Ammon's horn (tissue), 1 donor: Measurements from ENCODE around the gene KCNJ9.
"Not testable (repeated sequence)": the region's sequence is repeated elsewhere in the genome, so short reads cannot be mapped to it uniquely, and the experiment has no call there.

ENCODE experiments used
- DNase-seq: peaks from one replicate; pipeline ENCODE4 v3.0.0-alpha.2; 2016; ENCODE audit warnings: low spot score

Gene KCNJ9

GRCh38 chr1:160103658-160104408 lies 22.5 kb downstream of the KCNJ9 start:
- DNase-seq = peak; percentile 78

GRCh38 chr1:160104486-160104885 lies 23.1 kb downstream of the KCNJ9 start:
- peak; percentile 61 for DNase-seq

GRCh38 chr1:160105155-160105554 lies 23.8 kb downstream of the KCNJ9 start:
- DNase-seq = no peak

- no peak for DNase-seq
Observed at GRCh38 chr1:160107512-160107911, 26.2 kb downstream of the KCNJ9 start.

- peak; percentile 62 for DNase-seq
Observed at GRCh38 chr1:160108888-160109662, 27.7 kb downstream of the KCNJ9 start.

- no peak for DNase-seq
Observed at GRCh38 chr1:160109686-160110085, 28.3 kb downstream of the KCNJ9 start.

- DNase-seq = not testable (repeated sequence)
Observed at GRCh38 chr1:160111462-160111861, 30.1 kb downstream of the KCNJ9 start.

GRCh38 chr1:160112357-160112756 lies 31.0 kb downstream of the KCNJ9 start:
- DNase-seq = no peak

GRCh38 chr1:160113407-160113806 lies 32.1 kb downstream of the KCNJ9 start:
- no peak for DNase-seq

GRCh38 chr1:160114085-160114484 lies 32.7 kb downstream of the KCNJ9 start:
- no peak for DNase-seq

- no peak for DNase-seq
Observed at GRCh38 chr1:160115545-160116282, 34.4 kb downstream of the KCNJ9 start, which contains the start of gene ATP1A2. Gene ATP1A2, plus strand, starts transcription at chr1:160115759. Its CDS starts 103 bp downstream, at chr1:160115862.

- DNase-seq = no peak
Observed at GRCh38 chr1:160116283-160117147, 35.2 kb downstream of the KCNJ9 start.

GRCh38 chr1:160117300-160117699 lies 36.0 kb downstream of the KCNJ9 start:
- no peak for DNase-seq

- peak; percentile 87 for DNase-seq
Observed at GRCh38 chr1:160117709-160118183, 36.4 kb downstream of the KCNJ9 start.

- DNase-seq = no peak
Observed at GRCh38 chr1:160118928-160119327, 37.6 kb downstream of the KCNJ9 start.

- no peak for DNase-seq
Observed at GRCh38 chr1:160120797-160121196, 39.5 kb downstream of the KCNJ9 start.

- DNase-seq = no peak
Observed at GRCh38 chr1:160121388-160121787, 40.0 kb downstream of the KCNJ9 start.

- DNase-seq = no peak
Observed at GRCh38 chr1:160122978-160123495, 41.7 kb downstream of the KCNJ9 start.

- no peak for DNase-seq
Observed at GRCh38 chr1:160123726-160124125, 42.4 kb downstream of the KCNJ9 start.

- no peak for DNase-seq
Observed at GRCh38 chr1:160124705-160125478, 43.6 kb downstream of the KCNJ9 start.
